B cell (primary cell): ENCODE results near the gene EP300. TPM values are rescaled to one million over a fixed set of nuclear protein-coding genes. Genes with fewer than 3 reads are reported as not detected.

Experiments
- ATAC-seq: fragments of 200-7000 bp; cut with Tn5 transposase; one replicate; pipeline ENCODE4 v1.10.0; 2021; ENCODE audit warnings: low read depth, mild to moderate bottlenecking, moderate number of reproducible peaks, moderate library complexity
- CTCF ChIA-PET: fragments of 350-600 bp; sonication (Branson Sonifier 250); formaldehyde crosslinking; loops from one replicate; lab custom pipeline; 2021; ENCODE audit warnings: antibody characterized with exemption, inconsistent platforms; lab: Charles Lee
- POLR2A ChIA-PET: fragments of 350-600 bp; sonication (Branson Sonifier 250); formaldehyde crosslinking; loops from one replicate; lab custom pipeline; 2021; ENCODE audit warnings: antibody characterized with exemption; lab: Charles Lee
- DNase-seq: peaks from one replicate; pipeline ENCODE4 v3.0.0; 2013
- H2AFZ ChIP-seq: 2 replicates; pipeline ENCODE4 v1.6.1; 2012; ENCODE audit warnings: mild to moderate bottlenecking, low read depth, low read length; ENCODE audit not compliant: insufficient read depth, poor library complexity, severe bottlenecking
- H3K27ac ChIP-seq, 2 donors: 1 replicate in 1 of 2; 2 replicates in 1 of 2; pipeline ENCODE4 v1.5.1; 2012 to 2013; ENCODE audit warnings: low read length in 2 of 2, mild to moderate bottlenecking in 2 of 2, moderate library complexity in 1 of 2
- H3K27me3 ChIP-seq, 4 experiments: fragments of 200-600 bp in 1 of 4; sonication (generic) in 1 of 4; replicated peaks in 1 of 4; 1 replicate in 2 of 4; 2 replicates in 2 of 4; pipeline versions ENCODE4 v1.6.1 to v1.7.0; 2013 to 2016; ENCODE audit warnings: low read length in 3 of 4, mild to moderate bottlenecking in 2 of 4, mixed read lengths in 1 of 4, moderate library complexity in 1 of 4; ENCODE audit not compliant: insufficient read depth in 4 of 4, control insufficient read depth in 3 of 4; ENCODE audit errors: control extremely low read depth in 1 of 4
- H3K36me3 ChIP-seq, 2 experiments: replicated peaks in 1 of 2; 1 replicate in 1 of 2; 2 replicates in 1 of 2; pipeline versions ENCODE4 v1.6.1 to v1.7.1; 2013; ENCODE audit warnings: low read length in 1 of 2; ENCODE audit not compliant: insufficient read depth in 2 of 2, control insufficient read depth in 1 of 2; ENCODE audit errors: control extremely low read depth in 1 of 2, extremely low read depth in 1 of 2
- H3K4me1 ChIP-seq, 2 donors: fragments of 200-600 bp in 1 of 2; sonication (generic) in 1 of 2; 1 replicate in 1 of 2; 2 replicates in 1 of 2; pipeline versions ENCODE4 v1.5.1 to v1.6.1; 2013 to 2017; ENCODE audit warnings: low read length in 2 of 2; ENCODE audit not compliant: control insufficient read depth in 2 of 2, insufficient read depth in 2 of 2
- H3K4me2 ChIP-seq: replicated peaks from 2 replicates; pipeline ENCODE3; 2012; ENCODE audit warnings: mild to moderate bottlenecking, low read depth, low read length; ENCODE audit not compliant: poor library complexity, severe bottlenecking
- H3K4me3 ChIP-seq, 5 experiments: fragments of 200-600 bp in 1 of 5; sonication (generic) in 1 of 5; 1 replicate in 3 of 5; 2 replicates in 2 of 5; pipeline versions ENCODE4 v1.5.1 to v1.7.0; 2011 to 2016; ENCODE audit warnings: low read length in 4 of 5, mild to moderate bottlenecking in 4 of 5, low read depth in 2 of 5, control low read depth in 1 of 5, moderate library complexity in 1 of 5; ENCODE audit not compliant: insufficient read depth in 1 of 5; ENCODE audit errors: control extremely low read depth in 1 of 5, extremely low read depth in 1 of 5
- H3K79me2 ChIP-seq: fragments of 200-600 bp; sonication (generic); one replicate; pipeline ENCODE4 v1.6.0; 2016; ENCODE audit warnings: low read length; ENCODE audit not compliant: control insufficient read depth, insufficient read depth
- H3K9ac ChIP-seq: fragments of 200-600 bp; sonication (generic); 2 replicates; pipeline ENCODE4 v1.6.1; 2017; ENCODE audit warnings: mild to moderate bottlenecking, low read length, moderate library complexity
- H3K9me3 ChIP-seq, 3 donors: one replicate each; pipeline versions ENCODE4 v1.6.1 to v1.7.1; 2013; ENCODE audit warnings: low read length in 2 of 3; ENCODE audit not compliant: control insufficient read depth in 2 of 3, insufficient read depth in 1 of 3; ENCODE audit errors: control extremely low read depth in 1 of 3
- H4K20me1 ChIP-seq: 2 replicates; pipeline ENCODE4 v1.6.0; 2012; ENCODE audit warnings: mild to moderate bottlenecking, low read length; ENCODE audit not compliant: insufficient read depth, control insufficient read depth, poor library complexity, severe bottlenecking
- H3K27ac Mint-ChIP-seq: one replicate; pipeline ENCODE4 v1.8.0; 2021; ENCODE audit warnings: mixed read lengths
- H3K27me3 Mint-ChIP-seq: one replicate; pipeline ENCODE4 v1.8.0; 2021; ENCODE audit warnings: mixed read lengths
- H3K4me1 Mint-ChIP-seq: one replicate; pipeline ENCODE4 v1.8.0; 2021; ENCODE audit warnings: mixed read lengths
- H3K4me3 Mint-ChIP-seq: one replicate; pipeline ENCODE4 v1.8.0; 2021; ENCODE audit warnings: mixed read lengths
- H3K9me3 Mint-ChIP-seq: one replicate; pipeline ENCODE4 v1.8.0; 2022; ENCODE audit warnings: mixed read lengths; ENCODE audit not compliant: insufficient read depth
- EZH2 ChIP-seq: IDR thresholded peaks from 2 replicates; pipeline ENCODE4 v1.6.1; 2012; ENCODE audit warnings: borderline replicate concordance, low read depth, mild to moderate bottlenecking, moderate library complexity, low read length; ENCODE audit not compliant: insufficient read depth, poor library complexity, severe bottlenecking
- WGBS: methylation state at CpG from one replicate; pipeline ENCODE4 v1.1.5; 2013; ENCODE audit warnings: missing lambda C conversion rate; ENCODE audit not compliant: insufficient coverage; 5-methylcytosine and 5-hydroxymethylcytosine counted together
- intact Hi-C: fragments of 100-400 bp; cut with micrococcal nuclease; formaldehyde crosslinking; loops from one replicate; pipeline ENCODE4 v1.10.0; 2022
- polyA plus RNA-seq: library from polyadenylated mRNA; depleted of rRNA; stranded (reverse); fragments of >200 nt; gene quantifications from 2 replicates; pipeline ENCODE4 v1.2.3, GENCODE V29; 2012
- total RNA-seq, 2 donors: library from RNA; stranded (reverse); fragments of 120-200 nt in 1 of 2; gene quantifications; 1 replicate in 1 of 2; 2 replicates in 1 of 2; pipeline versions ENCODE4 v1.2.3 to v1.2.4, GENCODE V29; 2013 to 2022
- TF ChIP-seq, protein P1 (sequence below): fragments of 200-600 bp; IDR thresholded peaks from one replicate; pipeline ENCODE4 v1.8.0; 2022; ENCODE audit warnings: antibody characterized with exemption, mild to moderate bottlenecking

EP300 gene
- total and polyA plus RNA-seq, 2 donors (not counting 1 experiment from before 2014, with no cell fraction given) = 73.3 to 185 TPM

DNA sequence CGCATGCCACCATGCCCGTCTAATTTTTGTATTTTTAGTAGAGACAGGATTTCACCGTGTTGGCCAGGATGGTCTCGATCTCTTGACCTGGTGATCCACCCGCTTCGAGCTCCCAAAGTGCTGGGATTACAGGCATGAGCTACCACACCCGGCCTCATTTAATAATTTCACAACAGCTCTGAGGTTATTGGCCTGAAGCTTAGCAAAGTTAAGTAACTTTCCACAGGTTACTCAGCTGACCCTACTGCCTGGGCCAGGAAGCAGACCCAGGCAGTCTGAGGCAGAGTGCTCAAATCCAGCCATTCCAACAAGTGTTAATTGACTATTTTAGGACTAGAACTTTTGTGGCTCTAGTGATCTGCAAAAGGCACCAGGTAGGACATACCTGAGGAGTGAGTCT, 60.5 kb downstream of the EP300 start:
- no peak for TF ChIP-seq EZH2
- TF ChIP-seq, protein P1, sequence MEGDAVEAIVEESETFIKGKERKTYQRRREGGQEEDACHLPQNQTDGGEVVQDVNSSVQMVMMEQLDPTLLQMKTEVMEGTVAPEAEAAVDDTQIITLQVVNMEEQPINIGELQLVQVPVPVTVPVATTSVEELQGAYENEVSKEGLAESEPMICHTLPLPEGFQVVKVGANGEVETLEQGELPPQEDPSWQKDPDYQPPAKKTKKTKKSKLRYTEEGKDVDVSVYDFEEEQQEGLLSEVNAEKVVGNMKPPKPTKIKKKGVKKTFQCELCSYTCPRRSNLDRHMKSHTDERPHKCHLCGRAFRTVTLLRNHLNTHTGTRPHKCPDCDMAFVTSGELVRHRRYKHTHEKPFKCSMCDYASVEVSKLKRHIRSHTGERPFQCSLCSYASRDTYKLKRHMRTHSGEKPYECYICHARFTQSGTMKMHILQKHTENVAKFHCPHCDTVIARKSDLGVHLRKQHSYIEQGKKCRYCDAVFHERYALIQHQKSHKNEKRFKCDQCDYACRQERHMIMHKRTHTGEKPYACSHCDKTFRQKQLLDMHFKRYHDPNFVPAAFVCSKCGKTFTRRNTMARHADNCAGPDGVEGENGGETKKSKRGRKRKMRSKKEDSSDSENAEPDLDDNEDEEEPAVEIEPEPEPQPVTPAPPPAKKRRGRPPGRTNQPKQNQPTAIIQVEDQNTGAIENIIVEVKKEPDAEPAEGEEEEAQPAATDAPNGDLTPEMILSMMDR = no peak
- Histone ChIP-seq H3K9ac (no peak overlapping the region), H3K27ac (no peak overlapping the region), H3K4me3 (no peak overlapping the region), H3K27me3 (no peaks in the 10 kb centered on the region), H3K36me3 (peaks cover 37 to 99% of the 10 kb centered on the region in 2 experiments), H3K79me2 (peaks cover 24% of the 10 kb centered on the region), H2AFZ (no peak overlapping the region), H4K20me1 (peaks cover 15% of the 10 kb centered on the region), H3K9me3 (no peaks in the 10 kb centered on the region), H3K4me2 (no peak overlapping the region), H3K4me1 (no peaks in the 10 kb centered on the region)
- WGBS = 97% methylated on average over 5 of the region's 7 CpGs
- ChIA-PET POLR2A (no interaction called here), CTCF (interaction anchor here (2.0 kb wide), 1 partner anchor 230 kb away, joined by 5 read pairs; no protein-coding TSS in a partner anchor)
- Mint-ChIP-seq H3K27me3 (no peaks in the 10 kb centered on the region), H3K4me1 (no peaks in the 10 kb centered on the region), H3K9me3 (no peaks in the 10 kb centered on the region), H3K4me3 (no peak overlapping the region), H3K27ac (no peak overlapping the region)
- DNase-seq (no peak), ATAC-seq (no peak)
- intact Hi-C loops = no loop called here

DNA sequence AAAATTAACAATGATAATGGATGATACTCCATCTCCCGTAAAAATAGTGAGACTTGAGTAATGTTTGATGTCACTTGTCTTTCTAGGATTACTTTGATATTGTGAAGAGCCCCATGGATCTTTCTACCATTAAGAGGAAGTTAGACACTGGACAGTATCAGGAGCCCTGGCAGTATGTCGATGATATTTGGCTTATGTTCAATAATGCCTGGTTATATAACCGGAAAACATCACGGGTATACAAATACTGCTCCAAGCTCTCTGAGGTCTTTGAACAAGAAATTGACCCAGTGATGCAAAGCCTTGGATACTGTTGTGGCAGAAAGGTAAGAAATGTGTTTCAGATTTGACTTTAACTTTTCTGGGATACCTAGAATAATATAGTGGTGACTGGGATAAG, 64.7 kb downstream of the EP300 start:
- ATAC-seq = no peak
- no peak for TF ChIP-seq EZH2
- H3K4me3 Mint-ChIP-seq = no peak overlapping the region
- Histone ChIP-seq H3K9ac (no peak overlapping the region), H3K4me3 (no peak overlapping the region), H3K36me3 (peaks cover 42 to 97% of the 10 kb centered on the region in 2 experiments), H3K4me1 (no peaks in the 10 kb centered on the region), H4K20me1 (peaks cover 39% of the 10 kb centered on the region), H3K27ac (no peak overlapping the region), H3K27me3 (no peaks in the 10 kb centered on the region), H2AFZ (no peak overlapping the region), H3K4me2 (no peak overlapping the region), H3K79me2 (peaks cover 24% of the 10 kb centered on the region), H3K9me3 (no peaks in the 10 kb centered on the region)
- no peaks in the 10 kb centered on the region for H3K9me3 Mint-ChIP-seq
- ChIA-PET POLR2A (no interaction called here), CTCF (interaction anchor here (1.3 kb wide), 1 partner anchor 34 kb away, joined by 3 read pairs; no protein-coding TSS in a partner anchor)
- no peak for DNase-seq
- no peaks in the 10 kb centered on the region for H3K4me1 Mint-ChIP-seq
- H3K27me3 Mint-ChIP-seq = no peaks in the 10 kb centered on the region
- 94% methylated on average over 3 of the region's 4 CpGs for WGBS
- intact Hi-C loops = no loop called here
- H3K27ac Mint-ChIP-seq = no peak overlapping the region
